ENCODE data around the gene HAPLN2.

DNA sequence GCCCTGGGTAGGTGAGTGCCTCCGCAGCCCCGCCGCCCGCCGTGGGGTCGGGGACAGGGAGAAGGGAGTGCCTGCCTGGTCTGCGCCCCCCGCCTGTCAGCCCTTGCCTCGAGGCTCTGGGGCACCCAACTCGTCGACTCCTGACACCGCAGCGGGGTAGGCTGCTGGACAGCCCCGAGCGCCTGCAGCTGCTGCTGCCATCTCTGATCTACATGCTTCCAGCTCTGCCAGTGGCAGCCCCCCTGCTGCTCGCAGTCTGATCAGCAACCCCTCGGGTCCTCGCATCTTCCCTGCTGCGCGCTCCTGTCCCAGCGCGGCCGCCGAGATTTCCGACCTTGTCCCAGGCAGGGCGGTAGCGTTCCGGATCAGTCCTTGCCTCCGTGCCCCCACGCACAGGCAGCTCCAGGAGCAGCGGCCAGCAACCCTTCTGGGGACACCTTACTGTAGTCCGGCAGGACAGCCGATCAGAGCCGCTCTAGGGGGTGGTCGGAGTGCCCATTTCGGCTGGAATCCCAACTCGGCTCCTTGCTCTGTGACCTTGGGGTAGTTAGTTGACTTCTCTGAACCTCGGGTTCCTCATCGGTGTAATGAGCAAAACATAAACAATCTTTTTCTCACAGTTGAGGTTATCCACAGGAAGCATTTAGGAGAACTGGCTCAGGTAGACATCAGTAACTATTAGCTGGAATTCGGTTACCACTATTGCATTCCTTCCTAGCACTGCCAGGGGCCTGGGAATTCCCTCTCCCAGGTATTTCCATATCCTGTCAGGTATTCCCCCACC lies 23.2 kb downstream of the HAPLN2 start:
- TF ChIP-seq POLR2A (IDR thresholded peaks at IDR 0.05; ENCODE audit: control extremely low read depth in 1 of 2, low read depth in 2 of 2, low read length in 2 of 2) = no peak
- TF ChIP-seq, protein P1, sequence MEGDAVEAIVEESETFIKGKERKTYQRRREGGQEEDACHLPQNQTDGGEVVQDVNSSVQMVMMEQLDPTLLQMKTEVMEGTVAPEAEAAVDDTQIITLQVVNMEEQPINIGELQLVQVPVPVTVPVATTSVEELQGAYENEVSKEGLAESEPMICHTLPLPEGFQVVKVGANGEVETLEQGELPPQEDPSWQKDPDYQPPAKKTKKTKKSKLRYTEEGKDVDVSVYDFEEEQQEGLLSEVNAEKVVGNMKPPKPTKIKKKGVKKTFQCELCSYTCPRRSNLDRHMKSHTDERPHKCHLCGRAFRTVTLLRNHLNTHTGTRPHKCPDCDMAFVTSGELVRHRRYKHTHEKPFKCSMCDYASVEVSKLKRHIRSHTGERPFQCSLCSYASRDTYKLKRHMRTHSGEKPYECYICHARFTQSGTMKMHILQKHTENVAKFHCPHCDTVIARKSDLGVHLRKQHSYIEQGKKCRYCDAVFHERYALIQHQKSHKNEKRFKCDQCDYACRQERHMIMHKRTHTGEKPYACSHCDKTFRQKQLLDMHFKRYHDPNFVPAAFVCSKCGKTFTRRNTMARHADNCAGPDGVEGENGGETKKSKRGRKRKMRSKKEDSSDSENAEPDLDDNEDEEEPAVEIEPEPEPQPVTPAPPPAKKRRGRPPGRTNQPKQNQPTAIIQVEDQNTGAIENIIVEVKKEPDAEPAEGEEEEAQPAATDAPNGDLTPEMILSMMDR (IDR thresholded peaks at IDR 0.05; ENCODE audit: control extremely low read depth in 1 of 3, insufficient read depth in 1 of 3, low read depth in 1 of 3, low read length in 3 of 3) = no peak
- no peak for TF ChIP-seq CTBP2 (IDR thresholded peaks at IDR 0.05; ENCODE audit: borderline replicate concordance, insufficient read depth, insufficient read length, low read length)
- TF ChIP-seq POLR2AphosphoS5 (IDR thresholded peaks at IDR 0.05; ENCODE audit: low read depth, low read length) = no peak
- no peak for TF ChIP-seq SP1 (IDR thresholded peaks at IDR 0.05; ENCODE audit: low read depth, low read length)
- TF ChIP-seq GABPA (IDR thresholded peaks at IDR 0.05; ENCODE audit: borderline replicate concordance, insufficient read depth, low read length) = no peak
- peak; percentile 25; the same call in 1 of the 2 replicates for TF ChIP-seq KDM1A (IDR thresholded peaks at IDR 0.05; ENCODE audit: borderline replicate concordance, low read length)

All from H1 (cell line).